GM19452 (cell line): ENCODE measurements around the gene PAFAH1B2.
"Not testable (repeated sequence)": the region's sequence is repeated elsewhere in the genome, so short reads cannot be mapped to it uniquely, and the experiment has no call there.

Experiments used
- ATAC-seq: cut with Tn5 transposase; IDR thresholded peaks from one replicate; pipeline ENCODE4 v1.9.1; 2021; ENCODE audit not compliant: unreplicated experiment

Gene PAFAH1B2

DNA sequence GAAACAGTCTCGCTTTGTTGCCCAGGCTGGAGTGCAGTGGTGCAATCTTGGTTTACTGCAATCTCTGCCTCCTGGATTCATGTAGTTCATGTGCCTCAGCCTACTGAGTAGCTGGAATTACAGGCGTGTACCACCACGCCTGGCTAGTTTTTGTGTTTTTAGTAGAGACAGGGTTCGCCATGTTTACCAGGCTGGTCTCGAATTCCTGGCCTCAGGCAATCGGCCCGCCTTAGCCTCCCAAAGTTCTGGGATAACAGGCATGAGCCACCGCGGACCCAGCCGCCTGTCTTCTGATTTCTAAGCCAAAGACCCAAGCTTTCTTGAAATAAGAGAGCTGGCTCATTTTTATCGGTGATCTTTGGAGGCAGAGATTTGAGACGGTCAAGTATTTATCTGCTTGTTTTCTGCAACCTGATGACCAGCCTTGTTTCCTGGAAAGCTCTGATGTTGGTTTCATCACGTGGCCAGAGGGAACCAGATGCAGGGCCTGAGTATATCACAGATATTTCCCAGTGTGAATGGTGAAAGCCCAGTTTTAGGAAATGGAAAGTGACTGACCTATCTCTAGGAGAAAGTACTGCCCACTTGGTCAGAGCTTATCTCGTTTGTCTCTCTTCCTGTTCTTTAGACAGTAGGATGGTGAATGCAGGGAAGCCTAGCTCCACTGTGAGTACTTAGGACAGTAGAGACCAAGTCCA, 28.8 kb downstream of the PAFAH1B2 start:
- ATAC-seq: no peak

DNA sequence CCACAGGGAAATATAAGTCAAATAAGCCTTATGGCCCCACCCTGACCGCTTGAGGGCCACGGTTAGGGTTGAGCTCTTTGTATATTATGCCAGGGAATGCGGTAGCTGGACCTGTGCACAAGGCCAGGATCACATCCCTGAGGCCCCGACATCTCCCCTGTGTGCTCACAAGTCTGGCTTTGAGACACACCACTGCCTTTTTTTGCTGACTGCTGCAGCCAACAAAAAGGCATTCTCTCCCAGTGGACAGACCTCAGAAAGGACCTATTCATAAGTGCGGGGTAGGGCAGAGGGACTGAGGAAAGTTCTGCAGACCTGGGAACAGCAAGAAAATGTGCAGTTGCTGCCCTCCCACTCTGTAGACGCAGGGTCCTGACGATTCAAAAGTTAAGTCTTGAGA, 31.0 kb downstream of the PAFAH1B2 start:
- no peak for ATAC-seq

DNA sequence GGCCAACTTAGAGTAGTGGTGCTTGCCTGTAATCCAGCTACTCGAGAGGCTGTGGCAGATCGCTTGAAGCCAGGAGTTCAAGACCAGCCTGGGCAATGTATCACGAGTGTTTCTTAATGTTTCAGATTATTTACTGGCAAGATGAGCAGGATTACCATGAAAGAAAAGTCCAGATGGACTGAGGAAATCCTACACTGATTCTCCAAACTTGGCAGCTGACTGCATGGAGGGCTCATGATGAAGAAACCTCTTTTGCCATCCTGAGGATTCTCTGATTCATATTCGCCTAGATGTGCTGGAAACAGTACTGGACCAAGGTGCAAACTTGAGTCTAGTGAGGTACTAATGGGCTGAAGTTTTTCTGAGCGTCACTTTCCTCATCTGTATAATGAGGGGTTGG, 31.7 kb downstream of the PAFAH1B2 start:
- no peak for ATAC-seq

DNA sequence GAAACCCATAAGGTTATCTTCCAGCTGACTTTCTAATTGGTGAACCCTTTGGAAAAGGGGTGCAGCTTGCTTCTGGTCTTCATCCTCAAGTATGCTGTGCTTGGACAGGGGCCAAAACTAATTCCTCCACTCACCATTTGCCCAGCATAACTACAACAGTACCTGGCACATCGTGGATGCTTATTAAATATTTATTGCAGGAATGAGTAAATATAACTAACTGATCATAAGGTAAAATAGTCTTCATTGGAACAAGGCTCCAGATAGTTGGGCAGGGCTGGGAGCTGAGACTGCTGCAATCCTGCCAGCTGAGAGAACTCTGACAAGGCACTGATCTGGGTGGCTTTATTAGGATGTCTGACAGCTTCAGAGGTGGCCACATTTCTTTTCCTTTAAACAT, 32.1 kb downstream of the PAFAH1B2 start:
- ATAC-seq: no peak

DNA sequence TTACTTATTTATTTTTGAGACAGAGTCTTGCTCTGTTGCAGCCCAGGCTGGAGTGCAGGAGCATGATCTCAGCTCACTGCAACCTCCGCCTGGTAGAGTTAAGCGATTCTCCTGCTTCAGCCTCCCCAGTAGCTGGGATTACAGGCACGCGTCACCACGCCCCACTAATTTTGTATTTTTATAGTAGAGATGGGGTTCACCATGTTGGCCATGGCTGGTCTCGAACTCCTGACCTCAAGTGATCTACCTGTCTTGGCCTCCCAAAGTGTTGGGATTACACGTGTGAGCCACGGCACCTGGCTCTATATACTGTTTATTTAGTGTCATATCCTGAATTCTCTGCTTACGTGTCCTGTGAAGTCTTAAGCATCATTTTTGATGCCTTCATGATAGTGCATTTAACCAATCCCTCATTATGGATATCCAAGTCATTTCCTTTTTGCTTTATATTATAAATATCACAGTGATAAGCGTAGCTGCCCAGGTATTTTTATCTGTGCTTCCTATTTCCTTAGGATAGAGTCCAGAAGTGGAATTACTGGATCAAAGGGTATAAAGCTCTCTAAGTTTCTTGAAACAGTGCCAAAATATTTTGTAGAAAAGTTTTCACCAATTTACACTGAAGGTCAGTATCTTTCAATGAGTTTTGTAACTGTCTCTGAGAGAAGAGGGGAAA, 33.6 kb downstream of the PAFAH1B2 start:
- no peak for ATAC-seq

DNA sequence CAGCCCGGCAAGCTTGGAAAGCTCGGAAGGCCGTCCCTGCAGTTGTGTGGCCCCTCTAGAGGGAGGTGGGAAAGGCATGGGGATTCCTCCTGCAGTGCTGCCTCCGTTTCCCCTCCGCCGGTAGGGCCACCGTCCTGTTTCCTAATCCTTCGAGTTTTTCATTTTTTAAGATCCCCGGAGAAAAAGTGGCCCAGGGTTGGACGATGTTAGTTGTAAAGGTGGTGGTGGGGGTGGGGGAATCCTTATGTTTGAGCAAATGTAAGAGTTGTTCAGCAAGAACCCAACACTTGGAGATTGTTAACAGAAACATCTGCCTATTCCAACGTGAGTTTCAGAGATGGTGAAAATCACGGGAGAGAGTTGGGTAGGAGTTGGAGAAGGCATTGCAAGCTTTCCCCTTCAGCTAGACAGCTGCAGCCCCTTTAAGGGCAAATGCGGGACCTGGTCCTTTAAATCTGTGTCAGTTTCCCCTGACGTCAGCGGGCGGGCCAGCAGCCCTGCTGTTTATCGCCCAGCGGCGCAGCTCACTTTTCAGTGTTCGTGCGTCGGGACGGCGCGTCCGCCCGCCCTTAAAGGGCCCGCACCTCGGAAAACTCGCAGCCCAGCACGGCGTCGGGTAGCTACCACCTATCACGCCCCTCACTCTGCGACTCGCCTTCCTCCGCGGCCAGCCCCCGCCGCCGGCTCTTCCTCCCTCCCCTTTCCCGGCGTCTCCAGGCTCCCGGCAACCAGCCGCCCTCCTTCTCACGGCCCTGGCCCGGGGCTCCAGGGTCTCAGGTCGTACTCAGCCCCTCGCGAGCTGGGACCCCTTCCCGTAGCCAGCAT, 34.3 kb downstream of the PAFAH1B2 start, which contains the start of gene SIDT2:
Gene SIDT2, plus strand, starts transcription at position 534 of the 825 bp plus-strand sequence. CDS start 521 bp downstream, outside the sequence.
- peak; percentile 91 for ATAC-seq

DNA sequence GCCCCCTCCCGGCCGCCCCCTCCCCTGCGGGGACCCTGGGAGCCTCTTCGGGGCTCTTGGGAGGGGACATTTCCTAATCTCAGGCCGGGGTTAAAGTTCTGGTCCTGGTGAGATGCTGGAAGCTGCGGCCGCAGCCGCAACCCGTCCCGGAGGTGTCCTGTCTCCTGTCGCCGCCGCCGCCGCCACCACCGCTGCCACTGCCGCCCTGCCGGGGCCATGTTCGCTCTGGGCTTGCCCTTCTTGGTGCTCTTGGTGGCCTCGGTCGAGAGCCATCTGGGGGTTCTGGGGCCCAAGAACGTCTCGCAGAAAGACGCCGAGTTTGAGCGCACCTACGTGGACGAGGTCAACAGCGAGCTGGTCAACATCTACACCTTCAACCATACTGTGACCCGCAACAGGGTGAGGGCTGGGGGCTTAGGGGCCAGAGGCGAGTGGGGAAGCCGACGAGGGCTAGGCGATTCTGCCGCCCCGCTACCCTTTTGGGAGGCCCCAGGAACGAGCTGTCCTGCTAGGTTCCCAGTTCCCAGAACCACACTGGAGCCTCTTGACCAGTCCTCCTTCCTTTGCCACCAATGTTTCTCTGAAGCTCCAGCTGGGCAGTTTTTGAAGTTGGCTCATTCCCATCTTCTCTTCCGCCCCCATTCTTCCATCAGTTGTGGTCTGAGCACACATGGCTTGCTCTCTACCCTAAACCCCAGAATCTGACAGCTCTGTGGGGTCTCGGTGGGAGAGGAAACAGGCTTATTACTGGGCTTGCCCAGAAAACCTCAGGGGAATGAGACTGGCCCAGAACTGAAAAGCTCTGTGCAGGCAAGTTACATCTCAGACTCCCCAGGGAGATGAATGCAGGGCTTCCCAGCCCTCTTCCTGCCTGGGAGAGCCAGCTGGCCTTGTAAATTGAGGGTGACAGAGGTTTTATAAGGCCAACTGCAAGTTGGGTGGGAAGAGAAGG, 35.2 kb downstream of the PAFAH1B2 start:
- peak; percentile 30 for ATAC-seq

DNA sequence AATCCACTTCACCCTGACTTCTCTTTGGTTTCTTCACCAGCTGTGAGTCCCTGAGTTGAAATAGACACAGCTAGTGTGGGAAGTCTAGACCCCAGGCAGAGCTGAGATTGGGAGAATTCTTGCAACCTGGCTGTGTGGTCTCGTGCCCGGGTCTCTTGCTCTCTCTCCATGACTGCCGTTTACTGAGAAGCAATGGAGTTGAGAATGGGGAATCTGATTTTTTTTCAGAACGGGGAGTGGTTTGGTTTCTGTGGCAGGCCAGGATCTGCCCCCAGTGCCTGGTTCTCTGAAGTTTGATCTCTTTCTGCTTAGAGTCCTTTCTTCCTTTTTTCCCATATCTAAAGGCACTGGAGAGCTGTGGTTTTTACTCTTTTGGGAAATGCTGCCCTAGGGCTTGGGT, 35.9 kb downstream of the PAFAH1B2 start:
- ATAC-seq: no peak

DNA sequence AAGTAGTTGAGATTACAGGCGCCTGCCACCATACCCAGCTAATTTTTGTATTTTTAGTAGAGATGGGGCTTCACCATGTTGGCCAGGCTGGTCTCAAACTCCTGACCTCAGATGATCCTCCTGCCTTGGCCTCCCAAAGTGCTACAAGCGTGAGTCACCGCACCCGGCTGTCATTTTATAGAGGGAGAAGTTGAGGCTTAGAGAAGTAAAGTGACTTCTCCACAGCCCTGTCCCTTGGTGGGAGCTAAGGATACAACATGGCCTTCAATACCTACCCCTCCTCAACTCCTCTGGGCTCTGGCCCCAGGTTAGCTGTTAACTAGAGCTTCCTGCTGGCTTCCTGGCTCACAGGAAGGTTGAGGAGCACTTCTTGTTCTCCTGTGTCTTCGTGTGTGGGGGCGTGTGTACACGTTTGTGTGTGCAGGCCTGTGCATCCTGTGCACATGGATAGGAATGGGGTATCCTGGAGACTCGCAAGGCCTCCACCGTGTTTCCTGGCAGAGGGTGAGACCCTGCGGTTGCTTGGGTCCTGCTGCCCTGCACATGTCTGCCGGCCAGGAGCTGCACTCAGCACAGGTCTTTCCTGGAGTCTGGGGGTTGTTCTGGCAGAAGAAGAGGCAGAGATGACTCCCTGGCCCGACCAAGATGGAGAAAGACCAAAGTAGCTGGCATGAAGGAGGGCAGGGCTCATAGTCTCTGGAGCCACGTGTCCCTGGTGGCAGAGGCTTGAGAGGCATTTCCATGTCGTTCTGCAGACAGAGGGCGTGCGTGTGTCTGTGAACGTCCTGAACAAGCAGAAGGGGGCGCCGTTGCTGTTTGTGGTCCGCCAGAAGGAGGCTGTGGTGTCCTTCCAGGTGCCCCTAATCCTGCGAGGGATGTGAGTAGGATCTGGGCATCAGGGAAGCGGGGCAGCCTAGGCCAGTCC, 36.8 kb downstream of the PAFAH1B2 start:
- ATAC-seq: no peak

DNA sequence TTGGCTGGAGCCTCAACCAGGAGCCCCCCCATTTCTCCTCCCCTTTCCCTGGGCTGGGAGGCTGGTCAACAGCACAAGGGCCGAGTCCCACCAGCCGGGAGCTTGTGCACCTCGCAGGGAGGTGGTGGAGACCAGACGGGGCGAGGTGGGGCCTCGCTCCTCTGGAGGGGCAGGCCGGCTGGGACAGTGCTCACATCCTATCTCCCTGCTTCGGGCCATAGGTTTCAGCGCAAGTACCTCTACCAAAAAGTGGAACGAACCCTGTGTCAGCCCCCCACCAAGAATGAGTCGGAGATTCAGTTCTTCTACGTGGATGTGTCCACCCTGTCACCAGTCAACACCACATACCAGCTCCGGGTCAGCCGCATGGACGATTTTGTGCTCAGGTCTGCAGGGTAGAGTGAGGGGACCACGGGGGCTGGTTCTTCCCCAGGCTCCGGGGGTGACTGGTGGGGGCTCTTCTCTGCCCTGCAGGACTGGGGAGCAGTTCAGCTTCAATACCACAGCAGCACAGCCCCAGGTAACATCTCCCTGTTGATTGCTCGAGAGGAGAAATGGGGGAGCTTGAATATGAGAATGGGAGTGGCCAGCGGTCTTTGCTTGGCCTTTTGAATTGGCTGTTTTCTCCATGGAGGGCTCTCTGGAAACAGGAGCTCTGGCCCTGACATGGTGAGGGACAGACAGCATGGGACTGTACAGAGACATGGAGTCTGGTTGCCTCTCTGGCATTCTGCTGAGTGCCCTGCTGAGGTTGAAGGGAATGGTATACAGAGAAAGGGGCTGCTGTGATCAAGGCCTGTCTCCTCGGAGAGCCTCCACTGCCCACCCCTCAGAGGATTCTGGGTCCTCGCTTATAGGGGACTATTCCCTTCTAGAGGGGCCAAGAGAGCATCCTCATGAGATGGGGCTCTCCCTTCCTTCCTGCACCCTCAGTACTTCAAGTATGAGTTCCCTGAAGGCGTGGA, 37.8 kb downstream of the PAFAH1B2 start:
- ATAC-seq: no peak

DNA sequence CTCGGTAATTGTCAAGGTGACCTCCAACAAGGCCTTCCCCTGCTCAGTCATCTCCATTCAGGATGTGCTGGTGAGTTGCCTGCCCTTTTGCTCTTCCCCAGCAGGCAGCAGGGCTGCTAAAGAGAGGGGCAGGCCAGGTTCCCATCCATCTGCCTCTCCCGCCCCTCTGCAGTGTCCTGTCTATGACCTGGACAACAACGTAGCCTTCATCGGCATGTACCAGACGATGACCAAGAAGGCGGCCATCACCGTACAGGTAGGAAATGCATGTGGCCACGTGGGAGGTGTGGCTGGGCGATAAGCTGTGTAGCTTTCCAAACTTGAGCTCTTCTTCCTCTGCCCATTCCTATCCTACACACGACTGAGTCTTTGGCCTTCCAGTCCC, 38.5 kb downstream of the PAFAH1B2 start:
- no peak for ATAC-seq

DNA sequence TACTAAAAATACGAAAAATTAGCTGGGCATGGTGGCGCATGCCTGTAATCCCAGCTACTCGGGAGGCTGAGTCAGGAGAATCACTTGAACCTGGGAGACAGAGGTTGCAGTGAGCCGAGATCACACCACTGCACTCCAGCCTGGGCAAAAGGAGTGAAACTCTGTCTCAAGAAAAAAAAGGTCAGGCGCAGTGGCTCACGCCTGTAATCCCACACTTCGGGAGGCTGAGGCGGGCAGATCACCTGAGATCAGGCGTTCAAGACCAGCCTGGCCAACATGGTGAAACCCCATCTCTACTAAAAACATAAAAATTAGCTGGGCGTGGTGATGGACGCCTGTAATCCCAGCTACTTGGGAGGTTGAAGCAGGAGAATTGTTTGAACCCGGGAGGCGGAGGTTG, 39.1 kb downstream of the PAFAH1B2 start:
- not testable (repeated sequence) for ATAC-seq

DNA sequence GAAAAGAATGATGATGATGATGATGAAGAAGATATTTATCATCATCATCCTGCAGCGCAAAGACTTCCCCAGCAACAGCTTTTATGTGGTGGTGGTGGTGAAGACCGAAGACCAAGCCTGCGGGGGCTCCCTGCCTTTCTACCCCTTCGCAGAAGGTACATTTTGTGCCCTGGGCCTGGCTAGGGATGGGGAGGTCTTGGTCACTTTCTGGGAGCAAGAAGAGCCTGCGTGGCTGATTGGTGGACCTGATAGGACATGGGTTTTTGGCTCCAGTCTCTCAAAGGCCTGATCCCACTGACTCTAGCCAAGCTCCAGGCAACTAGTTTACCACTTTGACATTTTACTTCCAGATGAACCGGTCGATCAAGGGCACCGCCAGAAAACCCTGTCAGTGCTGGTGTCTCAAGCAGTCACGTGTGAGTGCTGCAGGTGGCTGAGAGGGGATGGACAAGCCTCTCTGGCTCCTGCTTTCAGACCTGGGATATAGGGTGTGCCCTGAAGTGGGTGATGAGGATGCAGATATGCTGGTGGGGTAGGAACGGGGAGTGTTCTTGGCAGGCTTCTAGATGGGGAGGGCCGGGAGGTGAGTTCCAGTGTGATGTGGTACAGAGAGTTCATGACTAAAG, 39.8 kb downstream of the PAFAH1B2 start:
- ATAC-seq: no peak

DNA sequence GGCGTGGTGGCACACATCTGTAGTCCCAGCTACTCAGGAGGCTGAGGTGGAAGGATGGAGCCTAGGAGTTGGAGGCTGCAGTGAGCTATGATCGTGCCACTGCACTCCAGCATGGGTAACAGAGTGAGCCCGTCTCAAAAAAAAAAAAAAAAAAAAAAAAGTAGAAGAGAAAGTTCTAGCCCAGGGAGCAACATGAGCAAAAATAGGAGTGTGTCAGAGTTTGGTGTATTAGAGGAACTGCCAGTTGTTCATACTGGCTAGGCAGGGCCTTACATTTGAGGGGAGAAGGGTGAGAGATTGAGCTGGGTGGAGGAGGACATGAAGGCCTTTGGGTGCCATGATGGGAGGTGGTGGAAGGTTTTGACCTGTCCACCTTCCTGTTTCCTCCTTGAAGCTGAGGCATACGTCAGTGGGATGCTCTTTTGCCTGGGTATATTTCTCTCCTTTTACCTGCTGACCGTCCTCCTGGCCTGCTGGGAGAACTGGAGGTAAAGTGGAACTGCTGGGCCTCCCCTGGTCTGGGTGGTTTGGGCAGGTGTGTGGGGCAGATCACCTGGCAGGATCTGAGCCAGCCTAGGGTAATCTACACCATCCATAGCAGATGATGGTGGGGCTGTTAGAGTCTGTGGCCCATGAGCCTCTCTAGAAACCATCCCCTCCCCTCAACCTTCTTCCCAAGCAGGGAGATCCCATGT, 41.8 kb downstream of the PAFAH1B2 start:
- no peak for ATAC-seq

DNA sequence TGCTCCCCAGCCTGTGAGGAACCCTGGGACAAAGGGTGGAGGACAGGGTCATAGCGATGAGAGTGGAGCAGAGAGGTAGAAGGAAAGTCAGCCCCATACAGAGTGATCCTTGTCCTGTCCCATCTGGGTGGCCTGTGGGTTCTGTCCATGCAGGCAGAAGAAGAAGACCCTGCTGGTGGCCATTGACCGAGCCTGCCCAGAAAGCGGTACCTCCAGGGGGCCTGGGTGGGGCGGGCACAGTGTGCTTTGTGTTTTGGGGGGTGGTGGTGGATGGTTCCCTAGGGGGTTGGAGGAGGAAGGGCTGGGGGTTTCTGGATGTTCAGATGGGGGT, 42.3 kb downstream of the PAFAH1B2 start:
- ATAC-seq: no peak

DNA sequence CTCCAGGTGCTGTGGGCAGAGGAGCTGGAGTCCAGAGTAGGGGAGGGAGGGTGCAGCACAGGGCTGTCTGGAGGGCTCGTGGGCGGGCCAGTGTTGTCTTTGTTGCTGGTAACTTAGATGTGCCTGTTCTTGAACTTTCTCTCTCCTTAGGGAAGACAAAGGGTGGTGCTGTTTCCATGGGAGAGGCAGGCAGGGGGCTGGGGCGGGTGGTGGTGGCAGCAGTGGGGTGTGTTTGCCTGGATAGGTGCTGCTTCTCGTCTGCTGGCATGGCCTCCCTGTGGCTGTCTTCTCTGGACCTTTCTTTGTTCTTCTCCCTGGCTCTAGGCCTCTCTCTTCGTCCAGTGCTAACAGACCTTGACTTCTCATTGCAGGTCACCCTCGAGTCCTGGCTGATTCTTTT, 42.9 kb downstream of the PAFAH1B2 start:
- no peak for ATAC-seq

DNA sequence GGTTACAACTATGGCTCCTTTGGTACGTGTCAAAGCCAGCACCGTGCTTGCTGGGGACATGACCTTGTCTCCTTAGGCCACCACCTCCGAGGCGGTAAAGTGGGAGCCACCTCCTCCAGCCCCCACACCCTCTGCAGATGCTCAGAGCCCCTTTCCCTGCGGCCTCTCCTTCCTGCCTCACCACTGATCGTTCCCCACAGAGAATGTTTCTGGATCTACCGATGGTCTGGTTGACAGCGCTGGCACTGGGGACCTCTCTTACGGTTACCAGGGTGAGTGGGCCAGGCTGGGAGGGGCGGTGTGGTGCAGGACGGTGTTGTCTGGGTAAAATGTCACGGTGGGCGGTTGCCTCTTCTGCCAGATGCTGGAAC, 43.3 kb downstream of the PAFAH1B2 start:
- ATAC-seq: no peak
